ENCODE results near the gene SEZ6. TPM values are rescaled to one million over a fixed set of nuclear protein-coding genes. Genes with fewer than 3 reads are reported as not detected.

The SEZ6 gene
- total and polyA plus RNA-seq, 2 of the 4 experiments (the other 2 are of a cell fraction), result not detected

DNA sequence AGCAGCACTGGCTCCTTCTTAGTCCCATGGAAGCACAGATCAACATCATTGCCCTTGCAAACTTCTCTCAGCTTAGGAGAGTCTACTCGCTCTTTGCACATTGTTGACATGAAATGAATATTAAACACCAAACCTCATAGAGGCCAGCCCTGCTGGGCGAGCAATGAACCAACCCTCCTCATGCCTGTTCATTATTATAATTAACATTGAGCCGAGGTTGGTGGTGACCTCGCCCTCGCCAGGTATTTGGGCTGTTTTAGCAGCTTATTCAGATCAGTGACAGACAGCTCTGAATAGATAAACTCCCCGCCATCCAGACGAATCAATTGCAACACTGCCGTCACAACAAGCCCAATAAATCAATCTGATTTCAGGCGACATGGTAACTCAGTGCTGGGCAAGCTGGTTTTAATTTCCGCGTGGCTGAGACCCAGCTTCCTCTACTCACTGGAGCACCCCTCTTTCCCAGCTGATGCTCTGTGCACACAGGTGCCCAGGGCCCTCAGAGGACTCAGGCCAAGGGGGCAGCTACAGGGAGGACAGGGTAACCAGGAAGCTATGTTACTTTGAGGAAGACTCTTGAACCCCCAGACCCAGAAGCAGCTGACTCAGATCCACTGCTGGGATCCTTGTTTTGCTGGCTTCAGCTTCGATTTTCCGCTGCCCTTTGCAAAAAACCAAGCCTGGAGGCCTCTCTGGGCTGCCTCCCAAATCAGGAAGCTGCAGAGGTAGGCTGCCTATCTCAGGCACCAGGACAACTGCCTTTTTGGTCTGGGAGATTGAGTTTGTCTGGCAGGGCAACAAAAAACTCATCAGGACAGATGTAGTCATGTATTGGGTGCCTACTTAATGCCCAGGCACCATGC is 10.7 kb upstream of the SEZ6 start (continued):
- TF ChIP-seq CTCF (conservative IDR thresholded peaks at IDR 0.05; ENCODE audit: low read depth, low read length), result no peak

DNA sequence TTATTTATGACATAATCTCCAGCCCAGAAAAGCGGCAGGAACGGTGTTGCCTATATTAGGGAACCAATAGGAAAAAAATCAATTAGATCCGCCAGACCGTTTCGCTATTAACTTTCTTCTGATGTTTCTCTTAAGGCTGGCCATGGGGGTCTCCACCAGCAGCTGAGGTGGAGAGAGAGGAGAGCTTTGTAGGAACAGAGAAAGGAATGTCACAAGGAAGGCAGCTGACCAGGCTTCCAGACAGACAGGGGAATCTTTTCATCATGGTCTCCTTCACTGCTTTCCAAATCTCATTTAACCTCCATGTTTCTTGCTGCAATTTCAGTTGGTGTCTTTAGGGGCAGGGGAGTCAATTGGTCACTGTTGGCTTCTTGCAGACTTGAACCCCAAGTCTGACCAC is 8.9 kb upstream of the SEZ6 start:
- no peak overlapping the region for H4K91ac ChIP-seq (ENCODE audit: insufficient read depth, low read depth, low read length)
- H2AK5ac ChIP-seq (ENCODE audit: low read depth, low read length), result no peak overlapping the region
- no peaks in the 10 kb centered on the region for H3K36me3 ChIP-seq (ENCODE audit: control insufficient read depth, insufficient read depth, low read length)
- H3K14ac ChIP-seq (replicated peaks; ENCODE audit: low read depth, low read length), result no peak overlapping the region
- in situ Hi-C loops (cut with MboI; ENCODE audit: low sequenced_read_pairs) (no loop called here), intact Hi-C loops (cut with micrococcal nuclease) (no loop called here), dilution Hi-C loops (cut with HindIII; ENCODE audit: low sequenced_read_pairs, unreplicated experiment) (no loop called here)
- H3K23ac ChIP-seq (ENCODE audit: low read depth, low read length), result no peak overlapping the region
- ChIA-PET POLR2A (ENCODE audit: unreplicated experiment) (no interaction called here), CTCF (no interaction called here)
- H3K4me2 ChIP-seq (ENCODE audit: low read depth, low read length), result no peak overlapping the region
- no peaks in the 10 kb centered on the region for H3K9me3 ChIP-seq (ENCODE audit: control insufficient read depth, insufficient read depth, low read length)
- H3K9ac ChIP-seq (ENCODE audit: low read depth, low read length), result no peak overlapping the region
- H2AFZ ChIP-seq (replicated peaks; ENCODE audit: low read length, poor library complexity), result no peak overlapping the region
- ATAC-seq (ENCODE audit: low read depth) (no peak), DNase-seq (no peak)
- H3K18ac ChIP-seq (ENCODE audit: low read depth, low read length), result no peak overlapping the region
- TF ChIP-seq RFX5 (IDR thresholded peaks at IDR 0.05; ENCODE audit: low read depth, low read length) (no peak), MXI1 (IDR thresholded peaks at IDR 0.05; ENCODE audit: borderline replicate concordance, low read depth, low read length) (no peak), CTCF (conservative IDR thresholded peaks at IDR 0.05; ENCODE audit: low read depth, low read length) (no peak), BHLHE40 (IDR thresholded peaks at IDR 0.05; ENCODE audit: low read depth, low read length) (no peak)
- H3K56ac ChIP-seq (ENCODE audit: extremely low read depth, insufficient read depth, low read length), result no peak overlapping the region
- no peak overlapping the region for H4K8ac ChIP-seq (ENCODE audit: low read depth in 2 of 2, low read length in 2 of 2)
- WGBS, 2 experiments (ENCODE audit: extremely low coverage in 2 of 2, insufficient read length in 1 of 2), result 93% methylated on average over 3 of the region's 5 CpGs; no CpG with 5 or more reads in 1 of the 2 experiments
- H4K20me1 ChIP-seq (ENCODE audit: insufficient read depth, low read length), result peaks cover 4% of the 10 kb centered on the region; the same call in 1 of the 2 replicates
- H3K9me1 ChIP-seq (ENCODE audit: insufficient read depth, low read length), result no peaks in the 10 kb centered on the region
- H2AK9ac ChIP-seq (replicated peaks; ENCODE audit: low read depth, low read length, poor library complexity), result no peak overlapping the region
- no peak overlapping the region for H2BK20ac ChIP-seq (ENCODE audit: low read depth, low read length)
- no peak overlapping the region for H3K4ac ChIP-seq (ENCODE audit: low read depth, low read length)
- no TSS peak for BruUV-seq (replicated peaks)
- no peak overlapping the region for H4K5ac ChIP-seq (ENCODE audit: low read depth, low read length)
- no peaks in the 10 kb centered on the region for H3K4me1 ChIP-seq (ENCODE audit: control insufficient read depth, insufficient read depth, low read length)
- no peak overlapping the region for H3K4me3 ChIP-seq (ENCODE audit: insufficient read depth, low read depth, low read length)
- H2BK5ac ChIP-seq (ENCODE audit: low read depth, low read length, poor library complexity, severe bottlenecking), result no peak overlapping the region
- H3K27me3 ChIP-seq (ENCODE audit: control insufficient read depth, insufficient read depth, low read length), result peaks cover 81% of the 10 kb centered on the region
- no peak overlapping the region for H3K27ac ChIP-seq (ENCODE audit: insufficient read depth, low read length)
- no peak overlapping the region for H2BK15ac ChIP-seq (ENCODE audit: low read depth, low read length)
- H2BK120ac ChIP-seq (ENCODE audit: low read depth, low read length), result no peak overlapping the region
- no peaks in the 10 kb centered on the region for H3K79me1 ChIP-seq (ENCODE audit: low read depth in 1 of 2, low read length in 2 of 2)
